GM19043 (cell line): ENCODE results near the gene ITPR2.
"Not testable (repeated sequence)": the region's sequence is repeated elsewhere in the genome, so short reads cannot be mapped to it uniquely, and the experiment has no call there.

ENCODE experiments used
- ATAC-seq: cut with Tn5 transposase; IDR thresholded peaks from one replicate; pipeline ENCODE4 v1.9.1; 2021; ENCODE audit warnings: low read depth; ENCODE audit not compliant: unreplicated experiment

ITPR2 gene

GRCh38 chr12:26604813-26605212 is 228.2 kb downstream of the ITPR2 start:
- not testable (repeated sequence) for ATAC-seq

DNA sequence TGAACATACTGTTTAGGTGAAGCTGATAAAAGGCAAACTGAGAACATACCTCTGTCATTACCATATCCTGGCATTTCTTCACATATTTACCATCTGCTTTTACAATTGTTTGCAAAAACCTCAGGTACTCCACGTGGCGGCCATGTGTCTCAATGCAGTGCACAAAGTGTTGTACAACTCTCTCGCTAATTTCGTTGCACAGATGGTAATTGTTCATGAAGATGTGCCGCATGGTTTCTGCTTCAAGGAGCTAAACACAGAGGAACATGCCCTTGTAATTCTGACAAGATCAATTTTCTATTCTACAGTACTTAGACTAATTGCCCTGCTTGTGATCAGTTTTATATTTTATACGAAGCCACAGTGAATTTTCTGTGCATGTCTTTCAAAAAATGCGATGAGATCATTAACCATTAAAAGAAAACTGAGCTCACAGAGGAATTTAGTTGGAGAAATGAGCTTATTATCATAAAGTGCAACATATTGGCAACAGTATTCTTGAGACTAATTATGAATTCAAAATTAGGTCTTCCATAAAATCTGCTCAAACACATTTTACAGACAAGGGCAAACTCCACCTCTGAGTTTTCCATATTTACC is 233.8 kb downstream of the ITPR2 start:
- no peak for ATAC-seq

DNA sequence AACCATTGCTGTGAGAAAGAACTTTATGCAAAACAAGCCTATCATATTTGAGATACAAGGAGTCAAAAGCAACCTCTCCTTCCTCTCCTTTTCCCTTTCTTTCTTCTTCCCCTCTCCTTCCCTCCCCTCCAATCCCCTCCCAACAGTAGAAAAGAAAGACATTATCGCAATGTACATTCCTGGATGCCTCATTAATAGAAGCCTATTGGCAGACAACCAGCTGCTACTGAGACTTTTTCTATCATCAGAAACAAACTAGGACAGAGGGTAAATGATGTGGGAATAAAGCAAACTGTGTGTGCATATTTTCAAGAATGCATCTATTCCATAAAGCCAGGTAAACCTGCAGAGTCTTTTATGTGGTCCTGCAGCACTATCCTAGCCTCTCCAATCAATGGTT is 237.2 kb downstream of the ITPR2 start:
- ATAC-seq: no peak

- no peak for ATAC-seq
Observed at GRCh38 chr12:26580619-26581018, 252.4 kb downstream of the ITPR2 start.

DNA sequence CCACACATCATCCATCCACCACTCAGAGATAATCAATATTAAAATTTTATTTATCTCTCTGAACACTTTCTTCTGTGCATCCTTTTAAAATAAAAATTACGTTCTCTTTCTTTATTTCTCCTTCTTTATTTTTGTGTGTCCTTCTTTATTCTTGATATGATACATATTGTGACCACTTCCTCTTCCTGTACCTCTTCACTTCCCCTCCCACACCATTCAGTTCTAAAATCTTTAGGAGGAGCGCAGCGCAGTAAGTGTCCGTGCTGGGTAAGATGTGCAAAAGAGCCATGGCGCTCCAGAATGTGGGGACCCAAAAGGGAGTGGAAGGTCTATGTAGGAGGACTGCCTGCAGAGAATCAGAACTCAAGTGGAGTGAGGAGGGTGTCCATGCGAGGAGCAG is 256.7 kb downstream of the ITPR2 start:
- no peak for ATAC-seq

GRCh38 chr12:26573225-26573909 is 259.6 kb downstream of the ITPR2 start:
- ATAC-seq: no peak

- ATAC-seq: no peak
Observed at GRCh38 chr12:26572137-26572536, 260.9 kb downstream of the ITPR2 start.

DNA sequence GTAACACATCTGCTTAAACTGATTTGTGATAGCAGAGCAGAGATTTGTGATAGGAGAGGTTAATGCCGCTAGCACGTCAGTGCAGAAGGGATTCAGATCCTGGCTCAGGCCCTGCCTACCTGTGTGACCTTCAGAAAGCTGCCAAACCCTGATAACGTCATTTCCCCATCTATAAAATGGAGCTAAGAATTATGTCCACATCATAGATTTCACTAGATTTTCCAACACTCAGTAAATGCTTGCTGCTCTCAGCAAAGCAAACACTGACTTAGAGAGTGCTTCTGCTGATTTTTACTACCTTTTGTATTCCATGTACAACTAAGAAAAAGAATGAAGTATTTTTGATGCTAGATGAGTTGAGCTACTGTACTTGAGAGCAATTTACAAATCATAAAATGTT is 261.4 kb downstream of the ITPR2 start:
- ATAC-seq: no peak

- ATAC-seq: no peak
Observed at GRCh38 chr12:26567126-26567525, 265.9 kb downstream of the ITPR2 start.

- no peak for ATAC-seq
Observed at GRCh38 chr12:26566675-26567074, 266.3 kb downstream of the ITPR2 start.

DNA sequence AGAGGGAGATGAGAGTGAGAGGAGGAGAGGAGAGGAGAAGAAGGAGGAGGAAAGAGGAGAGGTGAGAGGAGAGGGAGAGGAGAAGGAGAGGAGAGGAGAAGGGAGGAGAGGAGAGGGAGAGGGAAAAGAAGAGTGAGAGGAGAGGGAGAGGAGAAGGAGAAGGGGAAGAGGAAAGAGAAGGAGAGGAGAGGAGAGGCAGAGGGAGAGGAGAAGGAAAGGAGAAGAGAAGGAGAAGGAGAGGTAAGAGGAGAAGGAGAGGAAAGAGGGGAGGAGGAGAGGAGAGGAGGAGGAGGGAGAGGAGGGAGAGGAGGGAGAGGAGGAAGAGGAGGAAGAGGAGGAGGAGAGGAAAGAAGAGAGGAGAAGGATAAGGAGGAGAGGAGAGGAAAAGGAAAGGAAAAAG is 266.8 kb downstream of the ITPR2 start:
- ATAC-seq: no peak

DNA sequence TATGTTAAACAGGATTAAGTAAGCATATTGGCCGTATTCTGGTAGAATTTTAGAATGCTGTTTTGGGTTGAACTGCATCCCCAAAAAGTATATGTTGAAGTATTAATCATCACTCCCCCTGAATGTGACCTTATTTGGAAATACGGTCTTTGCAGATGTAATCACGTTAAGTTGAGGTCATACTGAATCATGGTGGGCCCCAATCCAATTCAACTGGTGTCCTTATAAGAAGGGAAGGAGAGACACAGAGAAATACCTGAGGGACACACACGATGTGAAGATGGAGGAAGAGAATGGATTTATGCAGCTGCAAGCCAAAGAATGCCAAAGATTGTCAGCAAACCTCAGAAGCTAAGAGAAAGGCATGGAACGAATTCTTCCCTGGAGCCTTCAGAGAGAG is 268.6 kb downstream of the ITPR2 start:
- no peak for ATAC-seq

DNA sequence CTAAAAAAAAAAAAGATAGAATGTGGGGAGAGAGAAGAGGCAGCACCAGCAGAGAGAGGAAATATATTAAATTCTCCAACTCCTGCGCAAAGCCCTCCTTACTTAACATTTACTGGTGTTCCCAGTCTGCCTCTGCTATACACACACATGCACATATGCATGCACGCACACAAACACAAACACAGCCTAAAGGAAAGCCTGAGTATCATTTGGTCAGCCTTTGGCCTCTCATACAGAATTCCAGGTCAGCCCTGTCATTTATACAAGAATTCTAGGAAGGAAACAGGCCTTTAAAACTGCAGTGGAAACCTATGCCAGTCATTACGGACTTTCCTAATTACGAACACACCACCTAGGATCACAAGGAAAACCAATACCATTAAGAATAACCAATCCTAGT is 269.4 kb downstream of the ITPR2 start:
- ATAC-seq: no peak

GRCh38 chr12:26557326-26557725 is 275.7 kb downstream of the ITPR2 start:
- ATAC-seq: no peak

DNA sequence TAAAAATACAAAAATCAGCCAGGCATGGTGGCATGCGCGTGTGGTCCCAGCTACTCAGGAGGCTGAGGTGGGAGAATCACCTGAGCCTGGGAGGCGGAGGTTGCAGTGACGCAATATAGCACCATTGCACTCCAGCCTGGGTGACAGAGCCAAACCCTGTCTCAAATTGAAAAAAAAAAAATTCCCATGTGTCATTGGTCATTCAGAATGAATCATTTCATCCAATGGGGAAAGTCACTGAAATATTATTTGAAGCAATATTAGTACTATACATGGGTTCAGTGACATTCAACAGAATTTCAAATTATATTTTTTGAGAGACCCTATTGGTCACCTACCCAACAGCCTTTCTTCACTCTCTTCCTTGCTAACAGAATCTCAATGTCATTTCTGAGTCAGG is 276.1 kb downstream of the ITPR2 start:
- ATAC-seq: no peak

DNA sequence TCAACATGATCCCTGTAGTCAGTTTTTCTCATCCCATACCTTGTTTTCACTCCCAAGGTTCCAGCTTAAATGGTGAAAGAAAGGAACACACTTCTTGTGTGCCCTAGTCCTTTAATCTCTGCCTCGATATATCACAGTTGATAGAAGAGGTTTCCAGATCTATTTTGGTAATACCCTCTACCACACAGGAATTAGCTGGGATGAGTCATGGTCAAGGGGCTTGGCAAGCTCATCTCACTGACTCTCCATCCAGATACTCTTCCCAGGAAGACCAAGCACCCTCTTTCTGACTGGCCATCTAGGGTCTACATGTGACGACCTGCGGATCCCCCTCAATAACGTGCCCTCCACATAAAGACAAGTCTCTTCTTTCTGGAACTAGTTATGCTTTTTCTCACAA is 277.9 kb downstream of the ITPR2 start:
- ATAC-seq: no peak

DNA sequence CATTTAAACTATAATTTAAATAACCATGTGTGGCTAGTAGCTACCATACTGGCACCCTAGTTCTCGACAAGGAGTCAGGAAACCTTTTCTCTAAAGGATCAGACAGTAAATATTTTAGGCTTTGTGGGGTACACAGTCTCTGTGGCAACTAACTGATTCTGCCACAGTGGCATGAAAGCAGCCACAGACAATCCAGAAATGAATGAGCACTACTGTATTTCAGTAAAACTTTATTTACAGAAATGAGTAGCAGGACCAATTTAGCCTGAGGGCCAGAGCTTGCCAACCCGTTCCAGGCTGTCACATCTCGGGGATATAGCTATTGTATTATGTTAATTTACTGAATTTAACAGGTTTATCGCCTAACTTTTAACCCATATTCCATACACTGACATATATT is 278.7 kb downstream of the ITPR2 start:
- no peak for ATAC-seq

DNA sequence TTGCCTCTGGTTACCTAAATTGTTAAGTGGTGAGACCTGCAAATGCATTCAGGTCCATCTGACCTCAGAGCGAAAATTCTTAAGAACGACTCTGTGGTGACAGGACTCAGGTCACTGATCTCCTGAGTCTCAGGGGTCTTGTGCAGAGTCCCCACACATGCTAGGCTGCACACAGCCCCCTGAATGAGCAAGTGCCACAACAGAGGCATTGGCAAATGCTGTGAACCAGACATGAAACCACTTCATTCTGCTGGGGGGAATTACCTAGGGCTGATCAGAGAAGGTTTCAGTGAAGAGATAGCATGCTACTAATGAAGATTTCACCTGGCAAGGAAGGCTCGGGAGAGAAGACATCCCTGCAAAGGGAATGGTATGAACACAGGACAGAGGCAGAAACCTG is 281.6 kb downstream of the ITPR2 start:
- no peak for ATAC-seq

GRCh38 chr12:26548227-26548626 is 284.8 kb downstream of the ITPR2 start:
- ATAC-seq: no peak

GRCh38 chr12:26546535-26547314 is 286.3 kb downstream of the ITPR2 start:
- no peak for ATAC-seq

GRCh38 chr12:26539131-26539530 is 293.9 kb downstream of the ITPR2 start:
- no peak for ATAC-seq

- no peak for ATAC-seq
Observed at GRCh38 chr12:26537651-26538050, 295.3 kb downstream of the ITPR2 start.
